GM12801 (cell line): ENCODE data around the gene MIEN1.

ENCODE experiments used
- TF ChIP-seq, protein P1 (sequence below): IDR thresholded peaks from one replicate; pipeline ENCODE4 v1.5.1; 2011; ENCODE audit warnings: control low read depth; ENCODE audit not compliant: insufficient read length; ENCODE audit errors: extremely low read depth

The MIEN1 gene, protein sequence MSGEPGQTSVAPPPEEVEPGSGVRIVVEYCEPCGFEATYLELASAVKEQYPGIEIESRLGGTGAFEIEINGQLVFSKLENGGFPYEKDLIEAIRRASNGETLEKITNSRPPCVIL

DNA sequence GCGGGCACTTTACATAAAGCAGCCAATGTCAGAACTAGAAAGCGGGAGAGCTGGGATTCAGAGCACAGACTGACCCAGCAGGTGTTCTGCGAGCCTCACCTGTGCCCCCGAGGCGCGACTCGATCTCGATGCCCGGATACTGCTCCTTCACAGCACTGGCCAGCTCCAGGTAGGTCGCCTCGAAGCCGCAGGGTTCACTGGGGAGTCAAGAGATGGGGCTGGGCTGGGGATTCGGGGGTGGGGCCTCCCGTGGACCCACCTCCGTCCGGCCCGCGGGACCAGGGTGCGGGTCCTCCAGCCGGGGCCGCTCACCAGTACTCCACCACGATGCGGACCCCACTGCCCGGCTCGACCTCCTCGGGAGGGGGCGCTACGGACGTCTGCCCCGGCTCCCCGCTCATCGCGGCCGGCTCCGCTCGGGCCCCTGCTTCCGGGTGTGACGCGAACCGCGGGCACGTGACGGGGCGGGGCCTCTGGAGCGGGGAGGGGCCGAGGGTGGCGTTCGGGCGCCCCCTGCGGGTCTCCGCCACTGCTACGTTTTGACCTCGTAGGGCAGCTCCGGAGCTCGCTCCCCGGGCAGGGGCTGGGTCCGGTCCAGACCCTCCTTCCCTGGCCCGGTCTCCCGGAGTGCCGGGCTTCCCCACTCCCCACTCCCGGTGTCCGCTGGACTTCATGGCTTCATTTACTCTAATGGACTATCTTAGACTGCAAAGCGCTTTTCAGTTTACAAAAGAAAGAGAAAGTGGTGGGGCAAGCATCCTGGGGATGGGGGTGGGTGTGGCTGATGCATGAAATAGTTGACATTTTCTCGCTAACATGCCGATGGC is at the start of gene MIEN1:
MIEN1 (minus strand) TSS at position 438 of the 827 bp plus-strand sequence; CDS start at position 401, 37 bp downstream.
- TF ChIP-seq, protein P1, sequence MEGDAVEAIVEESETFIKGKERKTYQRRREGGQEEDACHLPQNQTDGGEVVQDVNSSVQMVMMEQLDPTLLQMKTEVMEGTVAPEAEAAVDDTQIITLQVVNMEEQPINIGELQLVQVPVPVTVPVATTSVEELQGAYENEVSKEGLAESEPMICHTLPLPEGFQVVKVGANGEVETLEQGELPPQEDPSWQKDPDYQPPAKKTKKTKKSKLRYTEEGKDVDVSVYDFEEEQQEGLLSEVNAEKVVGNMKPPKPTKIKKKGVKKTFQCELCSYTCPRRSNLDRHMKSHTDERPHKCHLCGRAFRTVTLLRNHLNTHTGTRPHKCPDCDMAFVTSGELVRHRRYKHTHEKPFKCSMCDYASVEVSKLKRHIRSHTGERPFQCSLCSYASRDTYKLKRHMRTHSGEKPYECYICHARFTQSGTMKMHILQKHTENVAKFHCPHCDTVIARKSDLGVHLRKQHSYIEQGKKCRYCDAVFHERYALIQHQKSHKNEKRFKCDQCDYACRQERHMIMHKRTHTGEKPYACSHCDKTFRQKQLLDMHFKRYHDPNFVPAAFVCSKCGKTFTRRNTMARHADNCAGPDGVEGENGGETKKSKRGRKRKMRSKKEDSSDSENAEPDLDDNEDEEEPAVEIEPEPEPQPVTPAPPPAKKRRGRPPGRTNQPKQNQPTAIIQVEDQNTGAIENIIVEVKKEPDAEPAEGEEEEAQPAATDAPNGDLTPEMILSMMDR = no peak

DNA sequence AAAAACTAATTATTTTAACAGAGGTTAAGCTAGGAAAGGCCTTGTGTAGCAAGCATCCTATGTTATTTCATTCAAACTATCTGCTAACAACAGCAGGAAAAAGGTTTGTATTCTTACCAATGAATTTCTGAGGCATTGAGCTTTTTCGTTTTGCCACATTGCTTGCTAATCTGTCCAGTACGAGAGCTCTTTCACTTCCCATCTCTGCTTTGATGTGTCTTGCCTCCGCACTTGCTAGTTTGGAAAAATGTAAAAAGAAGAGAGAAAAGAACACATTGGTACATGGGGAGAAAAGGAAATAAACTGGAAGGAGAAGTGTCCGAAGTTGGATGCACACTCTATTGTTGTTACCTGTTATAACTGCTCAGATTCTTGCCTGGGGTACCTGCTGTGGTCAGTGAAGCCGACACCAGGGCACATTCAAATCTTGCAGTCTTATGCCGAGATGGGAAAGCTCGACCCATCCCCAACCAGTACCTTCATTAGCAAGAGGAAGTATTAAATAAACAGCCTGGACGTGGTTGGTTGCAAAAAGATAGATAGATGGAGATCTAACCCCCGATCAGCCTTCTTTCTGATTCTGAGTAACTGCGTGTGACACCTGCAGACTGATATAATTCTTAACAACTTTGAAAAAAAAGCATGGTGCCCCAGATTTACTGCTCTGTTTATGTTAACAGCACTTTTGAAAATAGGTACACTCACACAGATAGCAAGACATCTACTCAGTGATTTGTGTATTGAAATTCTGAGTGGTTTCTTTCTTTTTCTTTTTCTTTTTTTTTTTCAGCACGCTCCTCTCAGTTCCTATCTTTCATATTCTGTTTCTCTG is 47.4 kb upstream of the MIEN1 start:
- TF ChIP-seq, protein P1 = no peak

DNA sequence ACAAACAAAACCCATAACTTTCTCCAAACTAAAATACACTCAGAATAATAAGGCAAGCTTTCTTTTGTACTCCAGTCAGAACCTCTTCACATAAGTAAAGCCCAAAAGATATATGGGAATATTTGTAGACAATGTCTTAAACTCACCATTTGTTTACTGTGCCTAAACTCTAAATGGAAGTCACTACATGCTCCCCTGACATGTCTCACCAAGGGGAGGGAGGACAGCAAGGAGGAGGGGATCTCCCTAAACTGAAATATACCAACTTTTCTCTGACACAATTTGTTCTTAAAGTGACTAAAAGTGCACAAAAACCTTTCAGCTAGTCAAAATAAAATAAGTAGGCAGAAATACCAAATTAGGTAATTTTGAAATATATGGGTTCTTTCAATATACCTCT is 45.9 kb upstream of the MIEN1 start:
- TF ChIP-seq, protein P1 = no peak

DNA sequence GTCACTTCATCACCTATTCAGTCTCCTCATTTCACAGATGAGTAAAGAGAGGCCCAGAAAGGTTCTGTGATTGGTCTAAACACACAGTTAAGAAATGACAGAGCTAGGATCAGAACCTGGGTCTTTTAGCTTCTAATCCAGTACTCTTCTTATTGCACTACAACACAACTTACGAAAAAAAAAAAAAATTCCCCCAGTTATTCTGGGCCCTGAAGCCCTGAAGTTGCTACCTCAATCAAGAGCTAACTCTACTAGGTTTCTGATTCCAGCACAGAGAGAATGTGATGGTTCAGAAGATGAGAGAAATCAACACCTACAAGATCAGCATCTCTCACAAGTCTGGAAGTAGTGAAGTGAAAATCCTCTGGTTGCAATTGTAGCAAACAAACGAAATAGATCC is 44.7 kb upstream of the MIEN1 start:
- TF ChIP-seq, protein P1 = no peak

DNA sequence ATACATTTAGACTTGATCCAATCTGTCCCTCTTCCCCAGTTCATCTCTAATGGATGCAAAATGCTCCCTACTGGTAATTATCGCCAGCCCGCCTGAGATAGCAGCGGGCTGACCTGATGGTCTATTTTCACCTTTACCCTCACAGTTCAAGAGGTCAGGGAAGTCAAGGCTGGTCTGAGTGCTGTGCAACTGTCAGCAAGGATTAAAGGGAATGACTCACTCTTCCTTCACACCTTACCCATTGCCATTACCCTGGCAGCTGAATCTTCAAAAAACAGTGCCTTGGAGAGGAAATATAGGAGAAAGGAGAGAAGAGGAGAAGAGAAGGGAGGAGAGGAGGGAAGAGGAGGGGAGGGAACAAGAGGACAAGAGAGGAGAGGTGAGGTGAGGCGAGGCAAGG is 43.7 kb upstream of the MIEN1 start:
- TF ChIP-seq, protein P1 = no peak

DNA sequence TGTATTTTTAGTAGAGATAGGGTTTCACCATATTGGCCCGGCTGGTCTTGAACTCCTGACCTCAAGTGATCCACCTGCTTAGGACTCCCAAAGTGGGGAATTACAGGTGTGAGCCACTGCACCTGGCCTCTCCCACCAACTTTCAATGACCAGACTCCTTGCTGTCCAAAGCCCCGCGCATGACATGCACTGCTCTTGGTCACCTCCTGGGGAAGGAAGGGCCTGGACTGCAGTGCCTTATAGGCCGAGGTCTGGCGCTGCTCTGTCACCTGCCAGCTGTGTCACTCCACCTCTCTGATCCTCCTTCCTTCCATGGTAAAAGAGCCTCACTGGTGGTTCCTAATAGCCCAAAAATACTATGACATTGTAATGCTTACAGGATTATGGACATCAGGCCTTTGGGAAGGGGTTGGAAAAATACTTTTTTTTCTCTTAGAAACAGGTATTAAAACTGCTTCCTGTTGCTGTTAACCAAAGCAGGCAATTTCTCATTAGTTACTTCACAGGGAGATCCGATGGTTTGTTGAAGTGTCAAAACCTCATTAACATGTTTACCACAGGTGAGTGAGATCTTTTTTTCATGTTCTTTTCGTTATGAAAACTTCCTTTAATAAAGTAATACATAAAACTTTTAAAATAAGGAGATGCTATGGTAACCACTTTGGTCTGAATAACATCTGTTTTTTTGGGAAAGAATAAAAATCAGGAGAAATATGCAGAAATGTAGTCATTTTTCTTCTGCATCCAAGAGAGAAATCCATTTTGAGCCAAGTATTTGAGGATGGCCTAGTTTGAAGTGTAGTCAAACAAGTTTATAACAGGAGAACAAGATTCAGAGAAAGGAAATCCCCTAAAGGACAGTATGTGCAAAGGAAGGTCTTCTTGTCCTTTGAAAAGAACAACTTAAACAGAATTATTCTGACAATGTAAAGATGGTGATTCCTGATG is 42.9 kb upstream of the MIEN1 start:
- TF ChIP-seq, protein P1 = no peak
